ENCODE measurements around the gene HOXC4.

Gene HOXC4

DNA sequence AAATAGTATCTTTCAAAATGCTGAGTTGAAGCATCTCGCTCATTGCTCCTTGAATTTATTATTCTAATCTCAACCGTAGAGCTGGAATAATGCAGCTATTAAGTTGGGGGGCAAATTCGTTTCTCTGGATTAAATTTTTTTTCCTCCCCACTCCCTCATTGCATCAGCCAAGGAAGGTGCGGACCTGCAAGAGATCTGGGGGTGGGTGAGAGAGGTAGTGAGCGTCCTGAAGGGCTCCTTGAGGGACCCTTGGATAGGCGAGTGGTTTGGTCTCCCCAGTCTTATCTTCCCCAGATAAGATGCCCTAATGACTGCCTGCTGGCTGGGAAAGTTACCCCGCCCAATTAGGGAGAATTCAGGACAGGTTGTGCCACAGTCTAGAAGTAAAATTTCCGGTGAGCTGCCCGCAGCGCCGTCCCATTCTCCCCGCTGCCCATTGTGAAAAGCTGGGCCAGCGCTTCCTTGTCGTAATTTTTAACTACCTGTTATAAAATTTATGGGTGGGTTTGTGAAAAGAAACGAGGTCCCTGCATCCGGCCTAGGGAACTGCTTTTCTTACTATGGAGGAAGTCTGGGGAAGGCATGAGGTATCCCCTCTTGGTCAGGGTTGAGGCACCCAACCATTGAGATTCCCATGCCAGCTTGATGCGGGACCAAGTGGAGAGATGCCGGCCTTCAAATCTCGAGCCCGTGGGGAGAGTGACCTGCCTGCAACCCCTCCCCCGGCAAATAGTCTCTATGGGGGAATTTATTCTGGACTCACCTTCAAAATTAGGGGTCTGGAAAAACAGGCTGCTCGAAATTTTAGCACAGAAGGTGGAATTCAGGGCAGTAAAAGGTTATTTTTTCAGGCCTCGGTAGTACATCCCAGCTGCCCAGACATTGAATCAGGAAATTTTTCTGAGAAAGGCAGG is 38.4 kb upstream of the HOXC4 start:
- DNase-seq (ENCODE audit: low read depth in 2 of 2), result no peak

DNA sequence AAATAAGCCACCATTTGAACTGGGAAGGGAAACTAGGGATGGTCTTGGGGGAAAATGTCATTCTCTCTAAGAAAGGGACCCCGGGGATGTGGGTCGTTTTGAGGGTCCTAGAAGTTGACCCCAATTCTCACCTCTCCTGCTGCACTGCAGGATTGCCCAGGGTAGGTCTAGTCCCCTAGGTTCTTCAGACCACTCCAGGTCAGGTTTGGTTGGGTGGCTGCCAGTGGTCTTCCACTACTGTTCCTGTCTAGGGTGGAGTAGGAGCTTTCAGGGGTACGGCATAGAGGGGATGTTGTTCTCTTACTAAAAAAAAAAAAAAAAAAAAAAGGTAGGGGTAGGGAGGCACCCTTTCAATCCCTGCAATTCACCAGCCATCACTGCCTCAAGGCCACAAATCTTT is 37.6 kb upstream of the HOXC4 start:
- DNase-seq (ENCODE audit: low read depth in 2 of 2), result no peak

DNA sequence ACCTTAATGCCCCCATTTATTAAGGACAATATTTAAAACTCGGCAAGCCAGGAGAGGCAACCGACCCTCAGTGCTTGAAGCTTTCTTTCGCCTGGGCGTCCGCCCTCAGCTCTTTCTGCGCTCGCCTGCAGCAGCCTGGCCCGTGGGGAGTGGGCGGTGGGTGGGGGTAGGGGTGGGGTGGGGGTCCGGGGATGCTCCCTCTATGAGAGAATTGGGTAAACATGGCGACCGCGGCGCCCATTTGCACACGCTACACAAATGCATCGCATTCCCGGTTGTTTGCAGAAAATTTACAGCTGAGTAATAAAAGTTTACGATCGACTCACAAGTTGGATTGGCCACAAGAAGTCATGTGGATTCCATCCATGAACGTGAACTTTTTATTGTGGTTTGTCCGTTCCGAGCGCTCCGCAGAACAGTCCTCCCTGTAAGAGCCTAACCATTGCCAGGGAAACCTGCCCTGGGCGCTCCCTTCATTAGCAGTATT is 37.1 kb upstream of the HOXC4 start:
- DNase-seq (ENCODE audit: low read depth in 2 of 2), result no peak

DNA sequence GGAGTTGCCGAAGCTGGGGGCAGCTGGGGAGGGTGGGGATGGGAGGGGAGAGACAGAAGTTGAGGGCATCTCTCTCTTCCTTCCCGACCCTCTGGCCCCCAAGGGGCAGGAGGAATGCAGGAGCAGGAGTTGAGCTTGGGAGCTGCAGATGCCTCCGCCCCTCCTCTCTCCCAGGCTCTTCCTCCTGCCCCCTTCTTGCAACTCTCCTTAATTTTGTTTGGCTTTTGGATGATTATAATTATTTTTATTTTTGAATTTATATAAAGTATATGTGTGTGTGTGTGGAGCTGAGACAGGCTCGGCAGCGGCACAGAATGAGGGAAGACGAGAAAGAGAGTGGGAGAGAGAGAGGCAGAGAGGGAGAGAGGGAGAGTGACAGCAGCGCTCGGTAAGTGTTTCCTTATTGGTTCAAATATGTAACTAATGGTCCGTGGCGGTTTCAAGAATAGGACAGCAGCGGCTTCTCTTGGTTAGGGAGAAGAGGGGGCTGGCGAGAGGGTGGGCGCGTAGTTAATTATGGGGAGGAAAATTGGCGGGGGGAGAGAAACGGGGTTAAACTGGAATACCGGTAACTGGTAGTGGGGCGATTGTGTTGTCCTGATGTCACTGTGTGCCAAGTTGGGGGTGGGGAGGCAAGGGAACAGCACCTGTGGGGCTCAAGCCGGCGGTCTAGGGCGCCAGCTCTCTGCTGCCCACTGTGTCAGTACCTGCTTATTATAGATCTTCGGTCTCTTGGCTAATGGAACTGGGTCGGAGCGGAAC is 36.4 kb upstream of the HOXC4 start:
- no peak for DNase-seq (ENCODE audit: low read depth in 2 of 2)

DNA sequence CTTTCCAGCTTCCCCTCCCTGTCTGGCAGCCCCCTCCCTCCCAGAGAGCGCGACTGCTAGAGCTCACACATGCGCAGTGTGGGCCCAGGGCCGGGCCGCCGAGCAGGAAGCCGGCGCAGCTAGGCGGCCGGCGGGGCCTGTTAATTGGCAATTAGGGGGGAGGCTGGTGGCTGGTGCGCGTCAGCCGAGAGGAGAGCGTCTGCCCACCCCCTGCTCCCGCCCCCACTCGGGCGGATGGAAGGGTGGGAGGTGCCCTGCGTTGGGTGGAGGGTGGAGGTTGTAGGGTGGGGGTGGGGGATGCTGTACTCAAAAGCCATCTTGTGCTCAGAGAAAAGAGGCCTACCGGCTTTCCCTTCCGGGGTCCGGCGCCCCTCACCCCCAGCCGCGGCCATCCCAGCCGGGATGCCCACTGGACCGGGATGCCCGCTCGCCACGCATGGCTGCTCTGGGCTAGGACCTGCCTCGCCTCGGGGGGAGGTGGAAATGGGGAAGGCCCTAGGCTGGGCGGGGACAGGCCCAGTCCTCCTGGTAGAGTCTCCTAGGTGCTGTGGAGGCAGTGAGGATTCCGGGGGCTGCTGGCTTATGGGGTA is 35.7 kb upstream of the HOXC4 start:
- peak; percentile 48 to 60 for DNase-seq (ENCODE audit: low read depth in 2 of 2)

DNA sequence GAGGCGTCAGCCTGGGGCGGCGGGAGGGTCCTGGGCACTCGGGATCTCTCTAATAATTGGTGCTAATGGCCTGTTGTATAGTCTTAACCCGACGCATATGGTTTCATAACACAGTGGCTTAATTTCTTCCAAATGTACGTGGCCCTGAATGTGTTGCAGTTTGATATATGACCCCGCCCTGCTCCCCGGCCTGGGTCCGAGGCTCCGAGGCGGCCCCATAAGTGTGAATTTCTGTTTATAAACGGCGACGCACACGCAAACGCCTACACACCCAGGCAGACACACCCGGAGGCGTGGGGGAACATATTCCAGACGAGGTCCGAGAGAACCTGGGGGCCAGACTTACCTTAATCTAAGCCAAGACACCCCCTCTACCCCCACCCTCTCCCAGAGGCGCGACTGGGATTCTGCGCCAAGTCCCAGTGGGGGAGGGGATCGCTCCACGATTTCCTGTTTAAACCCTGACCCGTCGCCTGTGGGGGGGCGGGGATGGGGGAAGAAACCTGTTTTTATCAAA is 35.1 kb upstream of the HOXC4 start:
- no peak for DNase-seq (ENCODE audit: low read depth in 2 of 2)

DNA sequence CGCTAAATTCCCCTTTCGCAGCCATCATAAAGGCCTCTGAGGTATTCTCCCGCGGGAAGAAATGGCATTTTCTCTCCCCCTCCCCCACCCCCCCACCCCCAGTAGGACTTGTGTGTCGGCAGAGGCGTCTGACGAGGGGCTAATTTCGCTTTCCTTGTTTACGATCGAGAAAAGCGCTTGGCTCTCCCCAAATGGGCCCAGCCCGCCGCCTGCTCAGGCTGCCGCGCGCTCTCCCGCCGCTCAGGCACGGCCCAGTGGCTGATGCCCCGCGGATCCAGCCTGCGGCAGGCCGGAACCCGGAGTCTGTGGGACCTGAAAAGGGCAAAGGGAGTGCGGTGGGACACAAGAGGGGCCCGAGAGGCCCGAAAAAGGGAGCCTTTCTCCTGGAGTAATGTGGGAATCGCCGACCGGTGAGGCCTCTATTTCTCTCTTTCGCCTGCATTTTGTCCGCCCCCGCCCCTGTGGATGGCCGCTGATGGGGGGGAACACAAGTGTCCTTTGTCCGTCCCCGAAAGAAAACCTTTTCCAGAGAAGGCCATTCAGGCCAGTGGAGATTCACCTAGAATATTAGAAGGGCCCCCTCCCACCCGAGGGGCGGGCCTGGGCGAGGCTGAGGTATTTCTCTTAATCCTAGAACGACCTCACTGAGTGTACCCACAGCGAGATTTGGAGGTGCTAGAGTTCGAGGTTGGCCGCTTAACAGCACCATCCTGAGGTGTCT is 34.4 kb upstream of the HOXC4 start:
- DNase-seq (ENCODE audit: low read depth in 2 of 2), result no peak

DNA sequence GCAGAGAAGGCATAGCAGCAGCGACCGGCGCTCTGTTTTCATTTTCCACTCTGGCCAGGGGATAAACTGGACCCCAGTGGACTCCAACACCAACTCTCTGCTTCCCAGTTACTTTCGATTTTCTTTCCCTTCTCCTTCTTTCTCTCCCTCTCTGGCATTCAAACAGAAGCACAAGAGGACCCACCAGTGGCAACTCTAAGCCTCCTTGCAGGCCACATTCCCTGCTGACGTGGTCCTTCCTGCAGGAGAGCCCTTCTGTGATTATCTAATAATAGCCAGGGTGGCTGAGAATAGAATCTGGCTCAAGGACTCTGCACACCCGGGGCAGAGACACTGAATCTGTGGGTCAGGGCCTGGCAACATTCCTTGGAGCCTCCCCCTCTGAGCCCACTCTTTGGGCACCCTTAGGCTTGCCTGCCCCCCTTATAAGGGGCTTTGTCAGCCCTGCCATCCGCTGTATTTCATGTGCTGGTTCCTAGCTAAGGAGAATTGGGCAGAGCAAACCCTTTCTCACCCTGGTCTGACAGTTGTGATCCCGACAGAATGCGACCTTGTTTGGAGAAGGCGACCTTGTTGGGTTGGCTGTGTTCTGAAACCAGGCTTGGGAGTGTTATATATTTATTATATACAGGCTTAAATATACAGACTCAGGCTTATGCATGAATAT is 33.6 kb upstream of the HOXC4 start:
- DNase-seq (ENCODE audit: low read depth in 2 of 2), result no peak

DNA sequence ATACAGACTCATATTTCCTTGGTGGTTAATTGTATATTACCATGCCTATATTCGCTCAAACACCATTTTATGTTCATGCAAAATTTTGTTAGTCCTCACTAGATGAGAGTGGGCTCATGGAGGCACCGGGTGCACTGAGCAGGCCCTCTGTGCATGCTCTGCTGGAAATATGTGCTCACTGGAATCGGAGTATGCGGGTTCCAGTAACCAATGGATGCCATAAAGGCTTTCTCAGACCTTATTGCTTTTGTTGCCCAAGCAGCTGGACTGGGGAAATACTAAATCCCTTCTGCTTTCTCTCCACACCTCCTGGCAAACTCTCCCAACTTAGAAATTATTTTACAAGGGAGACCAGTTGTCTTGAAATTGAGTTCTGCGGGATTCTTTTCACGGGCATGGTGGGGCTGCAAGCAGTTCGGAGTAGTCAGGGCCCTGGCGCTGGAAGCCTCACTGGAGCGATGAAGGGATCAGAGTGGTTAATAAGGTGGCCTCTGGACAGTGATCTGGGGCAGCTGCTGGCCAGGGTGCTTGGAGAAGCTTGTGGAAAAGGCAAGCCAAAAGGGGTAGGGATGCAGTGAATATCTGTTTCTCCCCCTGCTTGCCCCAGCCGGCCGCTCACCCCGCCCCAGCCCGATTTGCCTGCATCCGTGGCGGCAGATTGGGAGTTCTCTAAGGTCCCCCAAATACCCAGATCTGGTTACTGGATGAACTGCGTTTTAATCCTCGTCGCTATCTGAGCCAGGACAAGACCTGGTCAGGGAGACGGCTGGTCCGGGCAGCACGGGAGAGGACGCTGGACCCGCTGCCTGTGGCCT is 32.8 kb upstream of the HOXC4 start:
- DNase-seq (ENCODE audit: low read depth in 2 of 2), result no peak

DNA sequence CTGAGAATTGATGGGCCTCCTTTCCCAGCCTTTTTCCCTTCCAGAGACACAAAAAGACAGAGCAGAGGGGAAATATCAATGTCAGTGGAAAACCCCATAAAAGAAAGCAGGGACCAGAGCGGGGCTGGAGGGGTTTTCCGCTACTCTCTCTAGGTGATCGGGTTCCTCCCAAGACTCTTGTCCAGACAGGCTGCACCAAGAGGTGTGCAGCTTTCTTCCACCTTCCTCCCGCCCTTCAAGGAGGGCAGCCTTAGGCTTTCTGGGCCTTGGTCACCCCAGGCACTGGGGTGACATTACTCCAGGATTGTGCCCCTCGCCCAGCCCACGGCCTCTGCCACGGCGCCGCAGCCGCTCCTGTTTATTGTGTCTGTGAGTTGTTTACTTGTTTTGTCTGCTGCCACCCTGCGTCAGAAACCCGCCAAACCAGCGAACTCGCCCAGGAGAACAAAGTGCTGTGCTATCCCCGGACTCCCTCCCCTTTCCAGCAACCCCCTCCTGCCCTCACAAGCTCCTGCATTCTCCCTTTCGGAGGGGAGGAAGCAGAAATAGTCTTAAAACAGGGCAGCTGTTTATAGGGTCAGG is 32.1 kb upstream of the HOXC4 start:
- no peak for DNase-seq (ENCODE audit: low read depth in 2 of 2)

DNA sequence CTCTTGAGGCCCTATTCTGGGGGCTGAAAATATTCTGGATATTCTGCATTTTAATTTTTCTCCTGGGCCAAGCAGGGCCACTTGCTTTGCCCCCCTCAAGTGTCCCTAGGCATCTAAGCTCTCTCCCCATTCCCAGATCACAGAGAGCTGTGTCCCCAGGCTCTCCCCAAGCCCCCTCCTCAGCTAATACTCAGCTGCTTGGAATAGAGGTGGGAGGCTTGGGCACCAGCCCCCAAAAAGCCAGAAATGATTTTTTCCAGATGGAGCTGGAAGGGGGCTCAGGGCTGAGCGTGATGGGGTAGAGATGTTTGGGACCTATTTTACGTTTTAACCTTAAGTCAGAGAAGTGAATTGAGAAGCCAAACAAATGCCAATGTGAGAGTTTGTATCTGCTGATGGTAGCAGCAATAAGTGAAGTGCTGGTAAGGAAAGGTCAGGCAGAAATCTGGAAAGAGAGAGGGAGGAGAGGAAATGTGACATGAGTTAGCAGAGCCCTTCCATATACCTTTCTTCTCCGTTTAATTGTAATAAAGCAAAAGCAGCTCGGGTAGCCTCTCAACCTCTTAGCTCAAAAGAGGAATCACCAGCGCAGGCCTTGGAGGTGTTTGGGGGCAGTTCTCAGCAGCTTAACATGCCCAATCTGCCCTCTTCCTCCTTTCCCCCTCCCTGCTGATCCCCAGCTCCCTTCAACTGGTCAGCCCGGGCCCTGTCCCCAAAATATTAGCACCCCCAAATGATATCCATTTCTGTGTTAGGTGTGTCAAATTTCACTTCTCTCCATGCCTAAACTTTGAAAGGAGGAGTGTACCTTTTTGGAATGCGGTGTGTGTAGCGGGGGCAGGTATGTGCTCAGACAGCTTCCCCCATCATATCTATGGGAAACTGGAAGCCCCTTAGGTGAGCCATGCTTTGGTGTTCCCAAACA is 30.4 kb upstream of the HOXC4 start:
- no peak for DNase-seq (ENCODE audit: low read depth in 2 of 2)

DNA sequence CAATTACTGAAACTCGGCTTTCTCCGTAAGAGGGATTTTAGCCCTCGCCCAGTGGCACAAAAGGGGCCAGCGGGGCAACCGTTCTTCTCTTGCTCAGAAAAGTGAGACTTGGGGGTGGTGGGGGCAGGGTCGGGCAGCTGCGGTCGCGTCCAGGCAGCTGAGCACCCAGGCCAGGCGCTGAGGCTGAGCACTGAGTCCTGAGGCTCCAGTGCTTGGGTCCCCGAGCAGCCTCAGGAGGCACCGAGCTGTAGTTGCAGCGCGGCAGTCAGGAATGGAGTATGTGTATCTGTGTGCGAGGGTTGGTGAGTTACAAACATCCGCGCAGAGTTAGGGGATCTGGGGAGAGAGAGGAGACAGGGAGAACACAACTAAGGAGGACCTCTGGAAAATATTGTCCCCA is 29.5 kb upstream of the HOXC4 start:
- DNase-seq (ENCODE audit: low read depth in 2 of 2), result no peak

DNA sequence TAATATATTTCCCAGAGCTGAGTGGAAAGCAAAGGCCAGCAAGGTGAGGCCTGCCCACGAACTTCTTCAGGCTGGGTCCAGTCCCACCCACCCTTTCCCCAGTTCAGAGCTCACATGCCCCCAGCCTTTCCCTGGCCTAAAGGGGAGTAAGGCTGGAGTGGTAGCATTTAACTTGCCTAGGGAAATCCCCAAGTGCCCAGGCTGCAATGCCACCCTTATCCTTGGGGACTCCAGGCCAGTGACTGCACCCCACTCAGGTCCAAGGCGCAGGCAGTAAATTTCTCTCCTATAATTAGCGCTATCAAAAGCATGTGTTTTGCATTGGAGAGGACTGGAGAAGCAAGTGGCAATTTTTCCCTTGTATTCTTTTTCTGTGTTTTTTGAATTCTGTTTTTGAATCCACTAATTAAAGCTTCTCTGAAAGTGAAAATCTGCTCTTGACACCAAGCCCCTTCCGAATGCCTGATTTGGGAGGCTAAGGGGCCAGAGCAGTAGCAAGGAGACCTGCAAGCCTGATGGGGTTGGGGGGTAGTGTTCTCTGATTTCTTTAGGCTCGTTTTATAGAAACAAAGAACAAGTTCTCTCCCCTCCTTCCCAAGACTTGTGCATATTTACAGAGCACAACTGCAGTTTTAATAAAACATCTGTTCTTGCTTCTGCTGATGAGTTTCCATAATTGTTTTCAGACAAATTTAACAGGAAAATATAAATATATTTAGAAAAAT is 28.9 kb upstream of the HOXC4 start:
- no peak for DNase-seq (ENCODE audit: low read depth in 2 of 2)

DNA sequence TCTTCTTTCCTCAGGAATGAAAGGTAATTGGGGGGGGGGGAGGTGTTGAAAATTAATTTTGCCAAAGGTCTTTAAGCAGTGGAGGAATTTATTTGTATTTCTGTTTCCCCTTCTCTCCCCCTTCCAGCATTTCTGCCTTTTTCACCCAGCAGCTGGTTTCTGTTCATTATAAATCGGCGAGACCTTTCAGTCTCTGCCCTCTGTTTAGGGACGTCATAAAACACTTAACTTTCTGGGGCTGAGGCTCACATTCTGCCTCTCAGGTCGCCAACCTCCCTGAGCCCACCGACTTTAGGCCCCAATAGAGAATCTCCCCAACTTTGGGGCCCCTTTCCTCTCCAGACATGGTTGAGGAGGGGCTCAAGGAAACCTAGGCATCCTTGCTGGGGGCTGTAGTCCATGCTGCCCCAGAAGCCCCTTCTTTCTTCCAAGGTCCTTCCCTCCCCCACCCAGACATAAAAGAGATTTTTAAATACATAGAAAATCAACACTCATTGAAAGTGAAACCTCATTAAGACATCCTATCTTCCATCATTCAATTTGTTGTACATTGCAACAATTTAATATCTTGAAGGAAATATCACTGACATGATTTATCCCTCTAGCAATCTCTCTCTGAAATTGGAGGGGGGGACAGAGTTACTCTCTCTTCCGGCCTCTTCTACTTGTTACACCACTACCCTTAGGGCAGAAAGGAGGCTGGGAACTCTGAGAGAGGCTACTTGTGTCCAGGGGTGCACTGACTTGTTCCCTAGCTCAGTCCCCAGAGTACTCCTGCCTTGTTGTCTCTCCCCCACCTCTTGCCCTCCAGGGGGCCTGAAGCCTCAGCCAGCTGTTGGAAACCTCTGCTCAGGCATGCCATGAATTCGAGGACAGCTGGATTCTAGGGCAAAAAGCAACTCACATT is 27.9 kb upstream of the HOXC4 start:
- DNase-seq (ENCODE audit: low read depth in 2 of 2), result no peak

DNA sequence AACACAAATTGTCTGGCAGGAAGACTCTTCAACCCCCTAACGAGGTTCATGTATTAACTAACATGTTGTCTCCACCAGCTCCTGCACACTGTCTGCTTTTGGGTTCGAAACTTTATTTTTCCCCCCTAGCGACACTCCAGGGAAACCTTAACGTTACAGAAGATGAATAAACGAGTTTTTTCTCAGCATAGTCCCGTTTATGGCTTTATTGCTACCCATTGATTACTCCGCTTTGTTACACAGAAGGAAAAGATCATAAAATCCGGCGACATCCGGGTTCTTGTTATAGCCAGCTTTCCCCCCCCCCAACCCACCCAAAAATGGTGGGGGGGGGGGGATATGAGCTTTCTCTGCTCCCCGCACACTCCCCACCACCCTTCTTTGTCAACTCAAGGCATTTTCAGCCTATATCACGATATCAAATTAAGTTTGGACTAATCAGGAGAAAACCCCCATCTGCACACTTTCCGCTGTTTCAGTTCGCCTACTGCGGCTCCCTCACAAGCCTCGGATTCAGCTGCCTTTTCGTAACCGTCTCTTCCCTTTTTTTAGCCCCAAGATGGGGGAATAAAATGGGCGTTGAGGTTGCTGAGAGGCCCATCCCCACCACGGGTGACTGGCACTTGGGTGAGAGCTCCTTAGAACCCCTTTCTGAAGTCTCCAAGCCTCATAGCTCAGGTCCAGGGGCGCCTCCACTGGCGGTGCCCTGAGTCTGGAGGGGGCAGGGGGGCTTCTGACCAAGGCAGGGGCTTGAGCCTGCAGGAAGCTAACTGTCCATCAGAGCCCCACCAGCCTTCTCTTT is 26.8 kb upstream of the HOXC4 start:
- no peak for DNase-seq (ENCODE audit: low read depth in 2 of 2)

DNA sequence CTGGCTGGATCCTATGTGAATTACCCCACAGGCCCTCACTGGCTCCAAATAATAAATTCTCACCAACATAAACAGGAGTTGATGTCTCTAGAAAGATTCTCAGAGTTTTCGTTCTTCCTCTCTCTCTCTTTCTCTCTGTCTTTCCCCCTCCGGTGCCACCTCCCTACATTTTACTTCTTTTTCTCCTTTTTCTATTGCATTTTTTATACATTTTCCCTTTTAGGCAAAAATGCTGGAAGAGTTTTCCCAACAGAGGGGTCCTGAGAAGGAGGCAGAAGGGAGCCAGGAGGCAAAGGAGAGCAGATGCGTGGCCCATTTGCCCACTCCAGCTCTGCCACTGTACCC is 26.2 kb upstream of the HOXC4 start:
- DNase-seq (ENCODE audit: low read depth in 2 of 2), result no peak
